GM18520 (cell line): ENCODE measurements around the gene RNF19B.

Experiments
- ATAC-seq: cut with Tn5 transposase; IDR thresholded peaks from one replicate; pipeline ENCODE4 v1.9.1; 2021; ENCODE audit not compliant: unreplicated experiment

The RNF19B gene

GRCh38 chr1:32902535-32902920 lies 62.1 kb downstream of the RNF19B start:
- no peak for ATAC-seq

DNA sequence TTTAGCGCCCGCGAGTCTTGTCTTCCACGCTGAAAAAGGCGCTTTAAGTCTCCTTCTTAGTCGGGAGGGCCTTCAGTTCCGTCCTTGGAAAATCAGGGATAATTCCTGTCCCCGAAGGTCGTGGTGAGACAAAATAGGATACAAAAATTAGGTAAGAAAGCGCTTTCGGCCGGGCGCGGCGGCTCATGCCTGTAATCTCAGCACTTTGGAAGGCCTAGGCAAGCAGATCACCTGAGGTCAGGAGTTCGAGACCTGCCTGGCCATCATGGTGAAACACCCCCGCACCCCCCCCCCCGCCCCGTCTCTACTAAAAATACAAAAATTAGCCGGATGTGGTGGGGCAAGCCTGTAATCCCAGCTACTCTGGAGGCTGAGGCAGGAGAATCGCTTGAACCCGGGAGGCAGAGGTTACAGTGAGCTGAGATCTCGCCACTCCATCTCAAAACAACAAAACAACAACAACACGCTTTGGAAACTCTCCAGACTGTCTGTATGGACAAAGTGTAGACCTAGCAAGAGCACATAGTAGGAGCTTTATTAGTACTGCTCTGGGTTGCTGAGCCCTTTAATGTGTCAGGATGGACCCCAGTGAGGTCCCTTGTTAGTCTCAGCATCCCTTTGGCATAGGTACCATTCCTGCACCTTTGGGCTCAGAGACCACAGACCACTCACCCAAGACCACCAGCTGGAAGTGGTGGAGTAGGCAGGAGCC lies 62.6 kb downstream of the RNF19B start:
- no peak for ATAC-seq

DNA sequence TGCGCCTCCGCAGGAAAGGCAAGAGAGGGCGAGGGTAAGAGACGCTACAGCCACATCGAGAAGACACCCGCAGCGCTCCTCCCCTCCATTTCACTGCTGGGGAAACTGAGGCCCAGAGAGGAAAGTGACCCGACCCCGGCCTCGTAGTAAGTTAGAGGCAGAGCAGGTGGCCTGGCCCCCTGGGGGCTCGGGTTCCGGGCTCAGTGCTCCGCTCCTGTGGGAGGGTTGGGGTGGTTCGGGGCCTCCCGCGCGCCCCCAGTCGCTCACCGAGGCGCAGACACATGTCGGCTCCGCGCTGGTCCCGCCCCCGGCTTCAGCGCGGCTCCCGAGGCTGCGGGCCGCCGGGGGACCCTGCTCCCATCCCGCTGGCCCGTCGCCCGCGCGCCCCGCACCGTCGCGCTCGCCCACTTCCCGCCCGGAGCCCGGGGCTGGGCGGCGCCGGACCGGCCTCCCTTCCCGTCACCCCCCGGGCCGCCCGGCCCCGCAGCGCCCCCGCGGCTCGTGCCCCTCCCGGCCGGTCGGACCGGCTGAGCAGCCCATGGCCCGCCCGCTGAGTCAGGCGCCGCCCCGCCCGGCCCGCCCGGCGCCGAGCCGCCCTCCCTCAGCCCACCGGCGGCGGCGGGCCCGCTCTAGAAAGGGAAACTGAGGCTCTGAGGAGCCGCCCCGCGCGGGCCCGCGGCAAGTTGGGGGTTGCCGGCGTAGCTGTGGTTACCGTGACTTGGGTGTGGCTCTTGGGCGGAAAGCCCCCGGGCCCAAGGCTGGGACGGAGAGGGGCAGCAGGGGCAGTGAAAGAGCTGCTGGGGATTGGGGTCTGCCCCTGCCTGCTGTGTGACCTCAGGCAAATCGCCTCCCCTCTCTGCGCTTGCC lies 63.4 kb downstream of the RNF19B start, which contains the start of gene TMEM54:
TMEM54 (minus strand) TSS at position 434 of the 867 bp plus-strand sequence; CDS start at position 283, 151 bp downstream.
- no peak for ATAC-seq

- no peak for ATAC-seq
Observed at GRCh38 chr1:32900371-32900955, 64.1 kb downstream of the RNF19B start.

GRCh38 chr1:32899586-32900296 lies 64.9 kb downstream of the RNF19B start:
- ATAC-seq, result no peak

GRCh38 chr1:32898958-32899357 lies 65.7 kb downstream of the RNF19B start:
- no peak for ATAC-seq

GRCh38 chr1:32898056-32898455 lies 66.6 kb downstream of the RNF19B start:
- ATAC-seq, result no peak

GRCh38 chr1:32897082-32898049 lies 67.2 kb downstream of the RNF19B start:
- no peak for ATAC-seq

GRCh38 chr1:32896451-32896850 lies 68.2 kb downstream of the RNF19B start:
- ATAC-seq, result no peak

- ATAC-seq, result no peak
Observed at GRCh38 chr1:32895325-32896215, 69.0 kb downstream of the RNF19B start.

GRCh38 chr1:32894681-32895080 lies 69.9 kb downstream of the RNF19B start:
- ATAC-seq, result no peak

DNA sequence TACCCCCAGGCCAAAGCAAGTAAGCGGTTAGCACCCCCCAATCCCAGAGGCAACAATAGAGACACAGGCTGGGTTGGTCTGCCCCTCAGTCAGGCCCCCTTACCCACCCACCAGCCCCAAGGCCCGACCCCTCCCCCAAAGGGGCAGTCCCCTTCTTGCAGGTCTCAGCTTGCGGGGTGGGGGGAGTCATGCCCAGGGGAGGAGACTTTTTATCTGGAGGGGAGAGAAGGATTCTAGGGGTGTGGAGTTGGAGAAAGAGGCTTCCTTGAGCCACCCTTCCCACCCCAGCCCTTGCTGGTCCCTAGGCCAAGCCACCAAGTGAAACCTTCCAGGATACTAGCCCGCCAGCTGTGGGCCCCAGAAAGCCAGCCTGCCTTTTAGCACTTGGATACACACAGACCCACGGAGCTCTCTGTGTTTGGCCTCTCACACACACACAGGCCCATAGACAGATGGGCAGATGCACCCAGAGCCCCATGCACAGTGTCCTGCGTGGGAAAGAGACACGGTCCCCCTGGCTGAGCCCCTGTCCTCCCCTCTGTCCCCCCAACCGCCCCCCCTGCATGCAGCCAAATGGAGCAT lies 70.5 kb downstream of the RNF19B start:
- no peak for ATAC-seq

GRCh38 chr1:32893198-32894018 lies 71.2 kb downstream of the RNF19B start:
- no peak for ATAC-seq

DNA sequence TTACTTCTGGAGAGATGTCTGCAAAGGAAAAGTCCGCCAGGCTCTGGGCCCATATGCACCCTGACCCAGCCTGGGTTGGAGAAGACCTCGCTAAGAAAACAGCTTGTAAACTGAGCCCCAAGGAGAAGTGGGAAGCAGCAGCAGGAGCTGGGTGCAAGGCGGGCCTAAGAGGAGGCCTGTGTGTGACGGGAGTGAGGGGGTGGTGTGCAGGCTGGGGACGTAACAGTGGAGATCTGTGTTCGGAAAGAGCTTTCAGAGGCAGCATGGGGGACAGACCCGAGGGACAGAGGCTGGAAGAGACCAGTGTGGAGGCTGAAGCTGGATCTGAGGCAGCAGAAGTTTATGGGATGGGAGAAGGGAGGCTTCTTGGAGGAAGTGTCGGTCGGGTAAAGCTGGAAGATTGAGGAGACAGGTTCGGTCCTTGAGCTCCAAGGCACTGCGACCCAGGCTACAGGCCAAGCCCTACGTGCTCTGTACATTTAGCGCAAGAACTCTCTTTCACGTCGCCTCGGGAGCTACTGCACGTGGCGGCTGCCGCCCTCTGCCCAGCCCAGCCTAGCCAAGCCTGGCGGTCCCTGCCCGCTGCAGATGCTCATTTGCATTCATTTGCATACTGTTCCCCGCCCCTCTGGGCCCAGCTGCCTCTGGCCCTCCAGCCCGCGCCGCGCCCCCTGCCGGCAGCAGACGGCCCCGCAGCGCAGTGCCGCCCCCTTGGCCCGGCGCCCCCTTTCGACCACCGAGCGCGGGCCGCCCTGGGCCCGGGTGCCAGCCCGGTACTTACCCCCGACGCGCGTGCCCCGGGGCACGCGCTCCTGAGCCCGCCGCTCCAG lies 72.0 kb downstream of the RNF19B start:
- no peak for ATAC-seq

GRCh38 chr1:32891630-32892029 lies 73.0 kb downstream of the RNF19B start:
- no peak for ATAC-seq

DNA sequence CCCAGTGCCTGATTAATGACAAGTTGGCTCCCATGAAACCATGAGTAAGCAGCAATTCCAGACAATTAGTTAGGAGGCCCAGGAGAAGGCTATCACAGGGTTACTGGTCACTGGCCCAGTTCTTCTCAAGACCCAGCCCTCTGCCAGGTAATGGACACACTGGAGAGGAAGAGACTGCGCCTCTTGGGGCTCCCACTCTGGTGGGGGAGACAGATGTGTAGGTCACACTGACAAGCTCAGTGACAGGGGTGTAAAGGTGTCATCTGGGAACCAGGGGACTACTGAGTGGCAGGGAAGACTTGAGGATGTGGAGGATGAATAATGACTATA lies 73.4 kb downstream of the RNF19B start:
- no peak for ATAC-seq
